ENCODE measurements around the gene DYRK1A. TPM values are rescaled to one million over a fixed set of nuclear protein-coding genes. Genes with fewer than 3 reads are reported as not detected.

The DYRK1A gene
- total and polyA plus RNA-seq, 2 donors from 2014 or later = 14.5 to 78.0 TPM

- Histone ChIP-seq H3K4me1 (ENCODE audit: control insufficient read depth in 2 of 3, insufficient read depth in 2 of 3, low read depth in 1 of 3, low read length in 3 of 3) (peaks cover 0 to 17% (median 14%) of the 10 kb centered on the region in 3 donors), H3K4me3 (ENCODE audit: low read length in 3 of 3) (no peak overlapping the region)
Observed at GRCh38 chr21:37383784-37384311, 17.3 kb downstream of the DYRK1A start.

GRCh38 chr21:37384416-37384815 lies 17.8 kb downstream of the DYRK1A start:
- Histone ChIP-seq H3K36me3 (ENCODE audit: control insufficient read depth in 2 of 3, insufficient read depth in 3 of 3, low read length in 3 of 3) (peaks cover 0 to 2% (median 0%) of the 10 kb centered on the region in 3 donors), H3K9ac (ENCODE audit: low read length in 3 of 3) (no peak overlapping the region), H3K27me3 (ENCODE audit: control insufficient read depth, insufficient read depth, low read length) (no peaks in the 10 kb centered on the region), H3K9me3 (ENCODE audit: control insufficient read depth in 2 of 3, insufficient read depth in 1 of 3, low read length in 3 of 3) (no peaks in the 10 kb centered on the region), H3K4me1 (ENCODE audit: control insufficient read depth in 2 of 3, insufficient read depth in 2 of 3, low read depth in 1 of 3, low read length in 3 of 3) (peaks cover 0 to 14% (median 12%) of the 10 kb centered on the region in 3 donors), H3K4me3 (ENCODE audit: low read length in 3 of 3) (no peak overlapping the region), H3K27ac (ENCODE audit: low read depth in 2 of 2, low read length in 2 of 2) (no peak overlapping the region)
- TF ChIP-seq CTCF (IDR thresholded peaks at IDR 0.05; ENCODE audit: borderline replicate concordance, extremely low read depth, insufficient read depth) = no peak
- no peak for FAIRE-seq
- intact Hi-C loops (cut with DNase I) = no loop called here
- no peak for DNase-seq

More at GRCh38 chr21:37383784-37384311, 17.3 kb downstream of the DYRK1A start:
- Histone ChIP-seq H3K9ac (ENCODE audit: low read length in 3 of 3) (no peak overlapping the region), H3K27ac (ENCODE audit: low read depth in 2 of 2, low read length in 2 of 2) (no peak overlapping the region), H3K27me3 (ENCODE audit: control insufficient read depth, insufficient read depth, low read length) (no peaks in the 10 kb centered on the region), H3K36me3 (ENCODE audit: control insufficient read depth in 2 of 3, insufficient read depth in 3 of 3, low read length in 3 of 3) (peaks cover 0 to 2% (median 0%) of the 10 kb centered on the region in 3 donors), H3K9me3 (ENCODE audit: control insufficient read depth in 2 of 3, insufficient read depth in 1 of 3, low read length in 3 of 3) (no peaks in the 10 kb centered on the region)
- intact Hi-C loops (cut with DNase I) = no loop called here
- FAIRE-seq = no peak
- no peak for TF ChIP-seq CTCF (IDR thresholded peaks at IDR 0.05; ENCODE audit: borderline replicate concordance, extremely low read depth, insufficient read depth)
- no peak for DNase-seq

- FAIRE-seq = no peak
- H3K4me1 ChIP-seq (ENCODE audit: control insufficient read depth in 2 of 3, insufficient read depth in 2 of 3, low read depth in 1 of 3, low read length in 3 of 3) = peaks cover 0 to 14% (median 7%) of the 10 kb centered on the region in 3 donors
- peaks cover 0 to 2% (median 0%) of the 10 kb centered on the region in 3 donors for H3K36me3 ChIP-seq (ENCODE audit: control insufficient read depth in 2 of 3, insufficient read depth in 3 of 3, low read length in 3 of 3)
Observed at GRCh38 chr21:37385179-37385765, 18.7 kb downstream of the DYRK1A start.

More at GRCh38 chr21:37385179-37385765, 18.7 kb downstream of the DYRK1A start:
- no peaks in the 10 kb centered on the region for H3K9me3 ChIP-seq (ENCODE audit: control insufficient read depth in 2 of 3, insufficient read depth in 1 of 3, low read length in 3 of 3)
- intact Hi-C loops (cut with DNase I) = no loop called here
- no peak overlapping the region for H3K4me3 ChIP-seq (ENCODE audit: low read length in 3 of 3)
- H3K27me3 ChIP-seq (ENCODE audit: control insufficient read depth, insufficient read depth, low read length) = no peaks in the 10 kb centered on the region
- no peak overlapping the region for H3K27ac ChIP-seq (ENCODE audit: low read depth in 2 of 2, low read length in 2 of 2)
- H3K9ac ChIP-seq (ENCODE audit: low read length in 3 of 3) = no peak overlapping the region
- no peak for TF ChIP-seq CTCF (IDR thresholded peaks at IDR 0.05; ENCODE audit: borderline replicate concordance, extremely low read depth, insufficient read depth)
- DNase-seq = no peak

All from kidney (tissue), 14 donors.